Fibroblast of skin of scalp (primary cell): Measurements from ENCODE around the gene ATP6V0B.

Source experiments
- DNase-seq: peaks from one replicate; pipeline ENCODE4 v3.0.0-alpha.2; 2013

The ATP6V0B gene

GRCh38 chr1:43946236-43947060 is 28.3 kb upstream of the ATP6V0B start, which contains the start of gene IPO13:
Gene IPO13 (plus strand): TSS chr1:43946950. CDS start chr1:43947601, 651 bp downstream.
- peak; percentile 95 for DNase-seq

- no peak for DNase-seq
These were observed 27.5 kb upstream of the ATP6V0B start for GRCh38 chr1:43947061-43947873.

- no peak for DNase-seq
These were observed 26.8 kb upstream of the ATP6V0B start for GRCh38 chr1:43947874-43948437.

- DNase-seq = no peak
These were observed 25.1 kb upstream of the ATP6V0B start for GRCh38 chr1:43949678-43950077.

- no peak for DNase-seq
These were observed 23.5 kb upstream of the ATP6V0B start for GRCh38 chr1:43951021-43951985.

GRCh38 chr1:43952731-43953346 is 21.9 kb upstream of the ATP6V0B start:
- DNase-seq = no peak

- DNase-seq = no peak
These were observed 21.4 kb upstream of the ATP6V0B start for GRCh38 chr1:43953361-43953760.

GRCh38 chr1:43954036-43954435 is 20.7 kb upstream of the ATP6V0B start:
- no peak for DNase-seq

- DNase-seq = no peak
These were observed 18.5 kb upstream of the ATP6V0B start for GRCh38 chr1:43956234-43956633.

- no peak for DNase-seq
These were observed 17.2 kb upstream of the ATP6V0B start for GRCh38 chr1:43957407-43958040.

- no peak for DNase-seq
These were observed 16.2 kb upstream of the ATP6V0B start for GRCh38 chr1:43958351-43959255.

GRCh38 chr1:43960798-43961197 is 14.0 kb upstream of the ATP6V0B start:
- DNase-seq = no peak

GRCh38 chr1:43961692-43962091 is 13.1 kb upstream of the ATP6V0B start:
- DNase-seq = no peak

- DNase-seq = no peak
These were observed 12.4 kb upstream of the ATP6V0B start for GRCh38 chr1:43962324-43962723.

GRCh38 chr1:43963006-43963405 is 11.8 kb upstream of the ATP6V0B start:
- DNase-seq = no peak

- no peak for DNase-seq
These were observed 10.9 kb upstream of the ATP6V0B start for GRCh38 chr1:43963890-43964289.

GRCh38 chr1:43965316-43965715 is 9.4 kb upstream of the ATP6V0B start:
- DNase-seq = no peak

- DNase-seq = peak; percentile 31
These were observed 6.3 kb upstream of the ATP6V0B start for GRCh38 chr1:43968348-43968948.

- DNase-seq = no peak
These were observed 5.4 kb upstream of the ATP6V0B start for GRCh38 chr1:43969416-43969745.
